Neuronal stem cell (in vitro differentiated cells): ENCODE results near the gene CWC27.

Experiments used
- DNase-seq: peaks from one replicate; pipeline ENCODE4 v3.0.0-alpha.2; 2013; ENCODE audit warnings: low spot score
- H2AFZ ChIP-seq: one replicate; pipeline ENCODE4 v1.6.1; 2013; ENCODE audit warnings: mild to moderate bottlenecking, low read length, inconsistent platforms
- H2AK5ac ChIP-seq: 2 replicates; pipeline ENCODE4 v1.6.1; 2013; ENCODE audit warnings: low read depth, mild to moderate bottlenecking, inconsistent platforms, low read length, moderate library complexity, mixed read lengths
- H2BK120ac ChIP-seq: 2 replicates; pipeline ENCODE4 v1.6.1; 2013; ENCODE audit warnings: low read depth, mild to moderate bottlenecking, inconsistent platforms, low read length, moderate library complexity, mixed read lengths
- H2BK12ac ChIP-seq: one replicate; pipeline ENCODE4 v1.6.1; 2013; ENCODE audit warnings: low read length, inconsistent platforms
- H2BK15ac ChIP-seq: 2 replicates; pipeline ENCODE4 v1.6.1; 2013; ENCODE audit warnings: mild to moderate bottlenecking, low read length, inconsistent platforms, mixed read lengths
- H2BK5ac ChIP-seq: one replicate; pipeline ENCODE4 v1.6.1; 2013; ENCODE audit warnings: inconsistent platforms, mild to moderate bottlenecking, low read length, moderate library complexity
- H3K14ac ChIP-seq: one replicate; pipeline ENCODE4 v1.6.1; 2013; ENCODE audit warnings: low read length, inconsistent platforms
- H3K18ac ChIP-seq: 2 replicates; pipeline ENCODE4 v1.6.1; 2013; ENCODE audit warnings: low read length, inconsistent platforms
- H3K23ac ChIP-seq: 2 replicates; pipeline ENCODE4 v1.6.1; 2013; ENCODE audit warnings: low read depth, mild to moderate bottlenecking, mixed read lengths, low read length, inconsistent platforms; ENCODE audit not compliant: poor library complexity
- H3K27ac ChIP-seq: replicated peaks from 3 replicates; pipeline ENCODE4 v1.5.1; 2013; ENCODE audit warnings: low read length, inconsistent platforms
- H3K27me3 ChIP-seq, 3 experiments: 2 replicates each; pipeline ENCODE4 v1.6.1; 2013; ENCODE audit warnings: low read length in 3 of 3, mild to moderate bottlenecking in 2 of 3, inconsistent platforms in 1 of 3, low read depth in 1 of 3, mixed read lengths in 1 of 3, moderate library complexity in 1 of 3; ENCODE audit not compliant: control insufficient read depth in 3 of 3, insufficient read depth in 3 of 3
- H3K36me3 ChIP-seq, 2 donors: replicated peaks in 1 of 2; 2 replicates each; pipeline ENCODE4 v1.6.1; 2013; ENCODE audit warnings: low read length in 2 of 2; ENCODE audit not compliant: control insufficient read depth in 2 of 2, insufficient read depth in 2 of 2
- H3K4ac ChIP-seq: 2 replicates; pipeline ENCODE4 v1.6.1; 2013; ENCODE audit warnings: inconsistent platforms, mild to moderate bottlenecking, low read length, moderate library complexity
- H3K4me1 ChIP-seq, 2 donors: 1 replicate in 1 of 2; 2 replicates in 1 of 2; pipeline ENCODE4 v1.6.1; 2013; ENCODE audit warnings: low read length in 2 of 2, low read depth in 1 of 2; ENCODE audit not compliant: control insufficient read depth in 2 of 2, insufficient read depth in 1 of 2
- H3K4me2 ChIP-seq: one replicate; pipeline ENCODE4 v1.6.1; 2013; ENCODE audit warnings: mild to moderate bottlenecking, low read length, inconsistent platforms; ENCODE audit not compliant: insufficient read depth, poor library complexity, severe bottlenecking
- H3K4me3 ChIP-seq, 2 donors: 2 replicates each; pipeline ENCODE4 v1.5.1; 2013; ENCODE audit warnings: low read length in 2 of 2, mild to moderate bottlenecking in 2 of 2, inconsistent platforms in 1 of 2, moderate library complexity in 1 of 2
- H3K79me1 ChIP-seq: one replicate; pipeline ENCODE4 v1.6.1; 2013; ENCODE audit warnings: low read depth, mild to moderate bottlenecking, inconsistent platforms, low read length, moderate library complexity
- H3K9ac ChIP-seq: one replicate; pipeline ENCODE4 v1.6.1; 2013; ENCODE audit warnings: mild to moderate bottlenecking, low read depth, low read length, inconsistent platforms; ENCODE audit not compliant: poor library complexity
- H3K9me3 ChIP-seq, 2 donors: replicated peaks in 1 of 2; 2 replicates each; pipeline versions ENCODE3 to v1.6.1; 2013; ENCODE audit warnings: low read length in 2 of 2, mild to moderate bottlenecking in 2 of 2, inconsistent platforms in 1 of 2, low read depth in 1 of 2, mixed read lengths in 1 of 2, moderate library complexity in 1 of 2; ENCODE audit not compliant: control insufficient read depth in 2 of 2, insufficient read depth in 1 of 2
- H4K8ac ChIP-seq: one replicate; pipeline ENCODE4 v1.6.1; 2013; ENCODE audit warnings: low read depth, mild to moderate bottlenecking, inconsistent platforms, low read length, moderate library complexity
- H4K91ac ChIP-seq: one replicate; pipeline ENCODE4 v1.6.1; 2013; ENCODE audit warnings: low read length, low read depth, mild to moderate bottlenecking, inconsistent platforms; ENCODE audit not compliant: poor library complexity
- WGBS, 2 donors: extraction: QIAGEN DNeasy Blood & Tissue Kit; methylation state at CpG; one replicate each; pipeline ENCODE4 v1.1.7; 2013; ENCODE audit warnings: missing lambda C conversion rate in 2 of 2, mixed read lengths in 1 of 2; ENCODE audit not compliant: insufficient read length in 2 of 2, insufficient replicate concordance in 1 of 2; ENCODE audit errors: extremely low coverage in 2 of 2; 5-methylcytosine and 5-hydroxymethylcytosine counted together

CWC27 gene

GRCh38 chr5:65032250-65032649 lies 263.5 kb downstream of the CWC27 start:
- Histone ChIP-seq H2BK15ac (no peak overlapping the region), H2BK12ac (no peak overlapping the region), H3K27ac (no peak overlapping the region), H3K23ac (no peak overlapping the region), H3K4me3 (no peak overlapping the region), H3K14ac (no peak overlapping the region), H4K91ac (no peak overlapping the region), H3K4me1 (peaks cover 9 to 11% of the 10 kb centered on the region in 2 donors), H3K9ac (no peak overlapping the region), H3K4me2 (no peak overlapping the region), H2BK5ac (no peak overlapping the region), H2BK120ac (no peak overlapping the region), H2AK5ac (no peak overlapping the region), H3K18ac (no peak overlapping the region), H3K27me3 (no peaks in the 10 kb centered on the region), H3K79me1 (no peaks in the 10 kb centered on the region), H3K36me3 (no peaks in the 10 kb centered on the region), H3K9me3 (no peaks in the 10 kb centered on the region), H4K8ac (no peak overlapping the region), H2AFZ (no peak overlapping the region), H3K4ac (no peak overlapping the region)
- no peak for DNase-seq
- WGBS, 2 donors: no CpG with 5 or more reads among the region's 6 CpGs

GRCh38 chr5:65034029-65034812 lies 265.5 kb downstream of the CWC27 start:
- Histone ChIP-seq H3K27me3 (no peaks in the 10 kb centered on the region), H2BK5ac (no peak overlapping the region), H3K4me2 (no peak overlapping the region), H3K9ac (no peak overlapping the region), H3K23ac (no peak overlapping the region), H3K9me3 (no peaks in the 10 kb centered on the region), H3K4me3 (no peak overlapping the region), H3K4me1 (peaks cover 2 to 7% of the 10 kb centered on the region in 2 donors), H3K27ac (no peak overlapping the region), H2AFZ (peak overlapping the region; percentile 88), H3K18ac (peak overlapping the region; percentile 11), H3K79me1 (no peaks in the 10 kb centered on the region), H3K36me3 (no peaks in the 10 kb centered on the region), H3K14ac (no peak overlapping the region), H2BK12ac (no peak overlapping the region), H4K8ac (no peak overlapping the region), H2BK120ac (no peak overlapping the region), H3K4ac (no peak overlapping the region), H2AK5ac (no peak overlapping the region), H2BK15ac (no peak overlapping the region), H4K91ac (no peak overlapping the region)
- DNase-seq: no peak
- WGBS, 2 donors: no CpG with 5 or more reads among the region's 9 CpGs

- H3K4ac ChIP-seq: no peak overlapping the region
- H3K27ac ChIP-seq: peak overlapping the region; percentile 63
- no peaks in the 10 kb centered on the region for H3K27me3 ChIP-seq
- no peak overlapping the region for H2BK5ac ChIP-seq
- H4K91ac ChIP-seq: no peak overlapping the region
- no peak overlapping the region for H3K14ac ChIP-seq
- H3K23ac ChIP-seq: no peak overlapping the region
- H2BK120ac ChIP-seq: no peak overlapping the region
- no peak overlapping the region for H2BK12ac ChIP-seq
- peaks cover 2 to 7% of the 10 kb centered on the region in 2 donors for H3K4me1 ChIP-seq
- peak overlapping the region; percentile 88 for H2AFZ ChIP-seq
- H3K9me3 ChIP-seq: no peaks in the 10 kb centered on the region
- H3K4me3 ChIP-seq: no peak overlapping the region
- no CpG with 5 or more reads among the region's 14 CpGs for WGBS, 2 donors
- no peaks in the 10 kb centered on the region for H3K36me3 ChIP-seq
- H2BK15ac ChIP-seq: no peak overlapping the region
- no peak overlapping the region for H3K9ac ChIP-seq
- peak overlapping the region; percentile 47 for H2AK5ac ChIP-seq
- peak overlapping the region; percentile 81 for H3K18ac ChIP-seq
- DNase-seq: no peak
- no peak overlapping the region for H4K8ac ChIP-seq
- H3K4me2 ChIP-seq: no peak overlapping the region
- no peaks in the 10 kb centered on the region for H3K79me1 ChIP-seq
These were observed 266.1 kb downstream of the CWC27 start for GRCh38 chr5:65034813-65035209.

- Histone ChIP-seq H3K23ac (no peak overlapping the region), H2AFZ (peak overlapping the region; percentile 88), H4K91ac (no peak overlapping the region), H4K8ac (no peak overlapping the region), H2AK5ac (peak overlapping the region; percentile 47), H3K18ac (peak overlapping the region; percentile 81), H2BK120ac (no peak overlapping the region), H3K4me3 (peak overlapping the region; percentile 53 to 79), H3K79me1 (no peaks in the 10 kb centered on the region), H2BK15ac (no peak overlapping the region), H3K36me3 (no peaks in the 10 kb centered on the region), H3K14ac (no peak overlapping the region), H3K4ac (no peak overlapping the region), H3K27me3 (no peaks in the 10 kb centered on the region), H3K4me2 (peak overlapping the region; percentile 55), H3K27ac (peak overlapping the region; percentile 87), H2BK12ac (no peak overlapping the region), H3K9me3 (no peaks in the 10 kb centered on the region), H3K4me1 (peaks cover 2 to 7% of the 10 kb centered on the region in 2 donors), H2BK5ac (no peak overlapping the region), H3K9ac (no peak overlapping the region)
- peak; percentile 90 for DNase-seq
- no CpG with 5 or more reads among the region's 68 CpGs for WGBS, 2 donors
These were observed 266.8 kb downstream of the CWC27 start for GRCh38 chr5:65035211-65036206.
